Nephron (organoid): ENCODE measurements around the gene ALDH1L2.

ENCODE experiments used
- H3K27ac Mint-ChIP-seq, 3 experiments: 2 replicates each; pipeline ENCODE4 v1.8.0; 2020; ENCODE audit warnings: mixed read lengths in 3 of 3, mild to moderate bottlenecking in 2 of 3, moderate library complexity in 1 of 3
- H3K27me3 Mint-ChIP-seq: 2 replicates; pipeline ENCODE4 v1.8.0; 2021; ENCODE audit warnings: low read depth, mild to moderate bottlenecking, moderate library complexity, mixed read lengths
- H3K36me3 Mint-ChIP-seq: 2 replicates; pipeline ENCODE4 v1.8.0; 2020; ENCODE audit warnings: low read depth, mixed read lengths
- H3K4me1 Mint-ChIP-seq: 2 replicates; pipeline ENCODE4 v1.8.0; 2020; ENCODE audit warnings: mixed read lengths
- H3K4me3 Mint-ChIP-seq, 3 experiments: 2 replicates each; pipeline ENCODE4 v1.8.0; 2020; ENCODE audit warnings: mild to moderate bottlenecking in 3 of 3, mixed read lengths in 3 of 3, moderate library complexity in 2 of 3
- H3K9me3 Mint-ChIP-seq: 2 replicates; pipeline ENCODE4 v1.8.0; 2020; ENCODE audit warnings: mixed read lengths
- CTCF ChIP-seq, 3 experiments: fragments of 200-600 bp; sonication (generic); IDR thresholded peaks; one replicate each; pipeline ENCODE4 v1.5.0; 2021; ENCODE audit warnings: antibody characterized with exemption in 3 of 3; ENCODE audit not compliant: unreplicated experiment in 3 of 3

ALDH1L2 gene

GRCh38 chr12:105071981-105072380 lies 12.3 kb downstream of the ALDH1L2 start:
- Mint-ChIP-seq H3K9me3 (no peaks in the 10 kb centered on the region), H3K4me3 (no peak overlapping the region), H3K36me3 (no peaks in the 10 kb centered on the region), H3K27me3 (no peaks in the 10 kb centered on the region), H3K27ac (no peak overlapping the region), H3K4me1 (peaks cover 7% of the 10 kb centered on the region)
- TF ChIP-seq CTCF (IDR thresholded peaks at IDR 0.05; ENCODE audit: unreplicated experiment in 3 of 3), result no peak

- H3K4me1 Mint-ChIP-seq, result peaks cover 7% of the 10 kb centered on the region
- no peak for TF ChIP-seq CTCF (IDR thresholded peaks at IDR 0.05; ENCODE audit: unreplicated experiment in 3 of 3)
- no peak overlapping the region for H3K4me3 Mint-ChIP-seq
- no peaks in the 10 kb centered on the region for H3K36me3 Mint-ChIP-seq
- no peak overlapping the region for H3K27ac Mint-ChIP-seq
- no peaks in the 10 kb centered on the region for H3K27me3 Mint-ChIP-seq
- H3K9me3 Mint-ChIP-seq, result no peaks in the 10 kb centered on the region
Observed at GRCh38 chr12:105069936-105070702, 14.1 kb downstream of the ALDH1L2 start.

- Mint-ChIP-seq H3K4me1 (peaks cover 7% of the 10 kb centered on the region), H3K4me3 (no peak overlapping the region), H3K27me3 (no peaks in the 10 kb centered on the region), H3K36me3 (no peaks in the 10 kb centered on the region), H3K9me3 (no peaks in the 10 kb centered on the region), H3K27ac (no peak overlapping the region)
- no peak for TF ChIP-seq CTCF (IDR thresholded peaks at IDR 0.05; ENCODE audit: unreplicated experiment in 3 of 3)
Observed at GRCh38 chr12:105067511-105068031, 16.7 kb downstream of the ALDH1L2 start.

- TF ChIP-seq CTCF (IDR thresholded peaks at IDR 0.05; ENCODE audit: unreplicated experiment in 3 of 3), result no peak
- no peaks in the 10 kb centered on the region for H3K9me3 Mint-ChIP-seq
- no peak overlapping the region for H3K4me3 Mint-ChIP-seq
- H3K4me1 Mint-ChIP-seq, result peaks cover 7% of the 10 kb centered on the region
- H3K27me3 Mint-ChIP-seq, result peaks cover 6% of the 10 kb centered on the region
- no peak overlapping the region for H3K27ac Mint-ChIP-seq
- no peaks in the 10 kb centered on the region for H3K36me3 Mint-ChIP-seq
Observed at GRCh38 chr12:105064564-105065178, 19.6 kb downstream of the ALDH1L2 start.

GRCh38 chr12:105060715-105061378 lies 23.4 kb downstream of the ALDH1L2 start:
- Mint-ChIP-seq H3K27me3 (peaks cover 6% of the 10 kb centered on the region), H3K36me3 (no peaks in the 10 kb centered on the region), H3K27ac (no peak overlapping the region), H3K4me3 (no peak overlapping the region), H3K4me1 (no peaks in the 10 kb centered on the region), H3K9me3 (peaks cover 10% of the 10 kb centered on the region)
- TF ChIP-seq CTCF (IDR thresholded peaks at IDR 0.05; ENCODE audit: unreplicated experiment in 3 of 3), result no peak
